HG03521 (cell line): Measurements from ENCODE around the gene CPN2.

Source experiments
- ATAC-seq: cut with Tn5 transposase; IDR thresholded peaks from one replicate; pipeline ENCODE4 v1.9.1; 2021; ENCODE audit warnings: mild to moderate bottlenecking, moderate library complexity; ENCODE audit not compliant: unreplicated experiment

The CPN2 gene

DNA sequence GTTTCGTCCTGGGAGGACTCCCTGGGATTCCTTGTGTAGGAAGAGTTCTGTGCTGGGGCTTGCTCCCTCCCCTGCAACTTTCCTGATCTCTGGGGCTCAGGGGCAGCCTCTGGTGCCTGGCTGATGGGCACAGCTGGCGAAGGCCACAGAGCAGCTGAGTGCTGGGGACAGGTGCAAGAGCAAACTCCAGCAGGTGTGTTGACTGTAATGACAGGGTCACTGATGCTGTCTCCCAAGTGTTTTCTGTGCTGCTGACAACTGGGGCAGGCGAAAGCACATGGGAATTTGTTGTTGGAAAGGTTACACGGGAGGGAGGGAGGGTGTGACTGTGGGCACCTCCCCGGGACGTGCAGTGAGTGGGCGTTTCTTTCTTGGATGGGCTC is 21.6 kb downstream of the CPN2 start:
- no peak for ATAC-seq

DNA sequence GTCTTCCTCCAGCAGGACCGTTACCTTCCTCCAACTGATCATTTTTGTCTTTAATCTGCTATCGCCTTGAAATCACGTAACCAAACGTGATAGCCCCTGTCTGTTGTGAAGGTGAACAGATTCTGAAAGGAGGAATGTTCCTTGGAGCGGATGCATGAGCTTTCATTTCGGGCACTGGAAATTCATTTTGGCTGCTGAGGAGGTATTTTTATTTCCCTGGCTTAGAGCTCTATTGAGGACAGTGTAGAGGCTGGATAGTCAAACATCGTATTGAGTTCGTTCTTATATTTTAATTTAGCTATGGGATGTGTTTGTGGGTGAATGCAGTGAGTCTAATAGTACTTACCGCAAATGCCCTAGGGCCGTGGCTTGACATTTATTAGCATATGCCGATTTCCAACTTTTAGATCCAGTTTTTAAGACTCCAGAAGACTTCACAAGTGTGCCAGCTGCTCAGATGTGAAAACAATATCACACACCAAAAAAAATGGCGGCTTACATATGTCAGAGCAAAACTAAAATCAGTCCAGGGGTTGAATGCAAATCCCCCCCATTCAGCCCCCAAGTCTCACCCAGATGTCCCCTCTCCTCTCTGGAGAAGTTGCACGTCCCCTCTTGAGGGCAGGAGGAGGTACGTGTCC is 22.1 kb downstream of the CPN2 start:
- no peak for ATAC-seq

DNA sequence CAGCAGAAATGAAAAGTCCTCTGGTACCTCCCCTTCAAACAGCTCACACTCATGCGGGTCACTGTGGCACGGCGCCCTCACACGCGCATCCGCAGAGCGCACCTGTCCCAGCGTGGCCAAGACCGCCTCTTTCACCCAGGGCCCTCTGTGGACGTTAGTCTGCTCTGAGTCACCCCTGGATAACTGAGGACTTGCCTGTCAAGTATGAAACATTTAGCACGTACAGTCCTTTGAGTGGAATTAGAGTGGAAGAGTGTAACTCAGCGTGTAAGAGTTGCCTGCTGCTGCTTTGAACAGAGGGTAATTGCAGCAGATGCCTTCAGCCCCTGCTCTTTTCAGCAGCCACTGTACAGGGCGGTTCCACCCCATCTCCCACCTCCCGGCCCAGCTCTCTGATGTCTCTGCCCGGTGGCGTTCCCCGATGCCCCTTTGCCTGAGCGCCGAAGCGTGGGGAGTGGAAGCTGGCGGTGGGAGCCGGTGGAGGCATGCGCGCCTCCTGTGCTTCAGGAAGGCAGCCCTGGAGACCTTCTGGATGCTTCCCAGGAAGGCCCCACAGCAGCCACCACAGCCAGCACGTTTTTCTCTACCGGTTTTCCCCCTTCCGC is 23.0 kb downstream of the CPN2 start:
- no peak for ATAC-seq

GRCh38 chr3:194327218-194328052 is 23.7 kb downstream of the CPN2 start:
- no peak for ATAC-seq

- ATAC-seq, result no peak
These were observed 24.2 kb downstream of the CPN2 start for GRCh38 chr3:194326968-194327217.

GRCh38 chr3:194326192-194326967 is 24.7 kb downstream of the CPN2 start:
- ATAC-seq, result no peak

GRCh38 chr3:194325424-194326153 is 25.5 kb downstream of the CPN2 start:
- no peak for ATAC-seq

DNA sequence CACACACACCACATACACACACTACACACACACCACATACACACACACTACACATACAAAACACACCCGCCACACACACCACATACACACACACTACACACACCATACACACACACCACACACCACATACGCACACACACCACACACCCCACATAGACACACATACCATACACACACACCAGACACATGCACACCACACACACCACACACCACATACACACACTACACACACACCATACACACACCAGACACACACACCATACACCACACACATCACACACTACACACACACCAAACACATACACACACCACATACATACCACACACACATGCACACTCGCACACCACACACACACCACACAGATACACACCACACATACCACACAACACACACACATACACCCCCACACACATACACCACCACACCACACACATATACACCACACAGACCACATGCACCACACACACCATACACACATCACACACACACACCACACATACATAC is 26.3 kb downstream of the CPN2 start:
- ATAC-seq, result no peak

DNA sequence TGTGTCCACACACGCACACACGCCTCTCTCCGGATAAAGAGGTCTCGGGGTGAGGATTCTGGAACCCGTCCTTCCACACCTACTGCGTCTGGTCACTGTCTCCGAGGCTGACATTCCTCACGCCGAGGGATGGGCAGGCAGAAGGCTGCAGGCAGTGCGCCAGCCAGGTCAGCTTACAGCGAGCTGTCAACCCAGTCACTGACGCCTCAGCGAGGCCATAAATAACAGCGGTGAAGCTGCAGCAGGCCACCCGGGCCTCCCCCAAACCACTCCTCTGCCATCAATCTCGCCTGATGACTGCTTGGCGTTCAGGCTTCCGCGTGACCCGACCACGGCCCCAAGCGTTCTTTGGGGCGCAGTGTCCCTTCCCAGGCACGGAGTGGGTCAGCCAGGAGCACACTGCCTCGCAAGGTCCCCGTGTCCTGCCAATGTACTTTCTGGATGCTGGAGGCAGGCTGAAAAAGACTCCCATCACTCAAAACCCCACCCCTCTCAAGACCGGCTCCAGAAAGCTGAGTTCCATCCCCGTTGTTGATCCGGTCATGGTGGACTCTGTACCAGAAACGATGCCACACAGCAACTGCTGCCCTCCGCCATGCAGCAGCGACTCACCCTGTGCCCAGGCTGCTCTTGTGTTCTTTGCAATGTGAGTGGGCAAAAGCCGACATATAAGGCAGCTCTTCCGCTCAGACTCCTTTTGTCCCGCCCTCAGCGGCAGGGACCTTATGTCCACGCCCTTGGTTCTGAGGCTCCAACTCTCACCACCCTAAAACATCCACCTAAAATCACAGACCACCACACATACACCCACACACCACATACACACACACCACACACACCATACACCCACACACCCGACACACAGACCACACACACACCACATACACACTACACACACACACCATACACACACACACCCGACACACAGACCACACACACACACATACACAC is 27.1 kb downstream of the CPN2 start:
- ATAC-seq, result peak; percentile 47

GRCh38 chr3:194322678-194323211 is 28.4 kb downstream of the CPN2 start:
- no peak for ATAC-seq

- ATAC-seq, result no peak
These were observed 29.2 kb downstream of the CPN2 start for GRCh38 chr3:194321693-194322640.

DNA sequence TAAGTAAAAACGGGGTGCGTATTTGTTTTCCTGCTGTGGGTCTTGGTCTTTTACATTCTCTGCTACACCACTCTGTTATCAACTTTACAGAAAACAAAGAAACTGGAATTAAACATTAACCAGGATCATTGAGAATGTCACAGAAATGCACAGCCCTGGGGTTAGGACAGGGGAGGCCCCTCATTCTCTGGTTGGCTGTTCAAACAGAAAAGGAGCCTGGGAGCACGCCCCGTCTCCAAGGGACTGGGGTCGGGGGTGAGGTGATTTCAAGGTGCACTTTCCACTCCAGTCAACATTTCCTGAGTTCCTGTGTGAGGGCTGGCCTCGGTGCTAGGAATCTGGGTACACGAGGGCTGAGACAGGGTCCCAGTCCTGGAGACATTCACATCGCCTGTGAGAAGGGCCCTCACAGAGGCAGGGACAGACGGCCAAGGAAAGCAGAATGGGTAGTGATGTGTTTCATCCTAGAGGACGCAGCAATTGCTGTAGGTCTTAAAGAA is 30.3 kb downstream of the CPN2 start:
- ATAC-seq, result no peak

DNA sequence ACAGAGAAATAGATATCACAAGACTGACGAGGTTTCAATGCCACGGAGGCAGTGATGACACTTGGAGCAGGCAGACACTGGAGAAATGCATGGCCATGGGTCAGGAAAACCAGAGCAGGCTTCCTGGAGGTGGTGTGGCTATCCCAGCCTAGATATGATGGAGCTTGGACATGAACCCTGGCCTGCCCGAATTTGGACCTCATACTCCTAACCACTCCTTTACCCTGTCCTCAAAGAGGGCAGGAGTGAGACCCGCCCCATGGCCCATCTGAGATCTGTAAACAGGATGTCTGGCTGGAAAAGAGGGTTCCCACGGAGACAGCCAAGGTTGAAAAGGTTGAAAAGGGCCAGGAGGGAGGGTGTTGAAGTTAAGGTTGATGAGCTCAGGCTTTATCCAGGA is 31.0 kb downstream of the CPN2 start:
- no peak for ATAC-seq

GRCh38 chr3:194318511-194319161 is 32.5 kb downstream of the CPN2 start:
- ATAC-seq, result no peak

- no peak for ATAC-seq
These were observed 34.2 kb downstream of the CPN2 start for GRCh38 chr3:194316918-194317317.

GRCh38 chr3:194315965-194316361 is 35.2 kb downstream of the CPN2 start:
- ATAC-seq, result peak; percentile 19

GRCh38 chr3:194315088-194315964 is 35.8 kb downstream of the CPN2 start:
- peak; percentile 75 for ATAC-seq
